ENCODE results near the gene ACOXL.

DNA sequence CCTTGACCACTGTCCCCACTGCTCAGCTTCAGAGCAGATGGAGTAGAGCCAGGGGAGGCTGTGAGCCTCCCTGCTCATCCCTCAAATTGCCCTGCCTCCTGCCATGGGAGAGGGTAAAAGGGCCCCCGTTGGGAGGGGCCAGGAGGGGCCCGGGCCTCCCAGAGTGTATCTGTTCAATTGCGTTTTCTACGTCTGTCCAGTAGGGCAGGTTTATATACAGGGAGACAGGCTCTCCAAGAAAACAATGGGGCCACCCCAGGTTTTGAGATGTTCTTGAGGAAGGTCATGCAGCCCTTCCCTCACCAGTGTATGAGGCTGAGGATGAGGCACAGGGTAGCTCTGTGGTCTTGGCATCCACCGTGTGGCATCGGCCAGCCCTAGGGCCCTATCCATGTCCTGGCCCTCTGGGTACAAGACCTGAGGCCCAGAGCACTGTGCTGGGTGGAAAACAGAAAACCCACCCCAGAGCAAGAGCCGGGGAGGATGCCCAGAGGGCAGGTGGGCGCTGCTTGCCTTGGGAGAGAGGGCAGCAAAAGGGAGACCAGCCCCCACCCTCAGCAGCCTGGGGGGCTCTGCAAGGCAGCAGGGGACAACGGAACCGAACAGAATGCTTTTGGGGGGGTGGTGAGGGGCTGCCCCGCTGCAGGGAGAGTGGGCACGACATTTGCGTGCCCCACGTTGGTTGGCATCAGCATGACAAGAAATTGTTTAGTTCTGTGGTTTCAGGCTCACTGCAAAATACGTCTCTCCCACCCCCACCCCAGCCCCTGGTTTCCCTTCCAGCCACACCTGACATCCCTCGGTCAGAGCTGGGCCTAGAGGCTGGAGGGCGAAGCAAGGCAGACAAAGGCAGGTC is 141.5 kb downstream of the ACOXL start:
- TF ChIP-seq, protein P1, sequence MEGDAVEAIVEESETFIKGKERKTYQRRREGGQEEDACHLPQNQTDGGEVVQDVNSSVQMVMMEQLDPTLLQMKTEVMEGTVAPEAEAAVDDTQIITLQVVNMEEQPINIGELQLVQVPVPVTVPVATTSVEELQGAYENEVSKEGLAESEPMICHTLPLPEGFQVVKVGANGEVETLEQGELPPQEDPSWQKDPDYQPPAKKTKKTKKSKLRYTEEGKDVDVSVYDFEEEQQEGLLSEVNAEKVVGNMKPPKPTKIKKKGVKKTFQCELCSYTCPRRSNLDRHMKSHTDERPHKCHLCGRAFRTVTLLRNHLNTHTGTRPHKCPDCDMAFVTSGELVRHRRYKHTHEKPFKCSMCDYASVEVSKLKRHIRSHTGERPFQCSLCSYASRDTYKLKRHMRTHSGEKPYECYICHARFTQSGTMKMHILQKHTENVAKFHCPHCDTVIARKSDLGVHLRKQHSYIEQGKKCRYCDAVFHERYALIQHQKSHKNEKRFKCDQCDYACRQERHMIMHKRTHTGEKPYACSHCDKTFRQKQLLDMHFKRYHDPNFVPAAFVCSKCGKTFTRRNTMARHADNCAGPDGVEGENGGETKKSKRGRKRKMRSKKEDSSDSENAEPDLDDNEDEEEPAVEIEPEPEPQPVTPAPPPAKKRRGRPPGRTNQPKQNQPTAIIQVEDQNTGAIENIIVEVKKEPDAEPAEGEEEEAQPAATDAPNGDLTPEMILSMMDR (IDR thresholded peaks at IDR 0.05) = no peak
- TF ChIP-seq POLR2A (IDR thresholded peaks at IDR 0.05) = no peak

Measured in right lobe of liver (tissue), 4 donors.